Right renal pelvis (tissue), 4 donors: ENCODE data around the gene MAPK8IP2. TPM values are rescaled to one million over a fixed set of nuclear protein-coding genes. Genes with fewer than 3 reads are reported as not detected.

Source experiments
- DNase-seq, 4 donors: peaks; one replicate each; pipeline ENCODE4 v3.0.0-alpha.2; 2013; ENCODE audit warnings: low read depth in 4 of 4, low spot score in 3 of 4, missing footprints in 1 of 4
- polyA plus RNA-seq, 4 donors: library from polyadenylated mRNA; unstranded; fragments of 120-200 nt; gene quantifications; one replicate each; pipeline ENCODE4 v1.2.1, GENCODE V29; 2013; ENCODE audit not compliant: insufficient read length in 4 of 4

MAPK8IP2 gene
- polyA plus RNA-seq, 4 donors, result 0.59 to 1.3 (median 0.63) TPM

DNA sequence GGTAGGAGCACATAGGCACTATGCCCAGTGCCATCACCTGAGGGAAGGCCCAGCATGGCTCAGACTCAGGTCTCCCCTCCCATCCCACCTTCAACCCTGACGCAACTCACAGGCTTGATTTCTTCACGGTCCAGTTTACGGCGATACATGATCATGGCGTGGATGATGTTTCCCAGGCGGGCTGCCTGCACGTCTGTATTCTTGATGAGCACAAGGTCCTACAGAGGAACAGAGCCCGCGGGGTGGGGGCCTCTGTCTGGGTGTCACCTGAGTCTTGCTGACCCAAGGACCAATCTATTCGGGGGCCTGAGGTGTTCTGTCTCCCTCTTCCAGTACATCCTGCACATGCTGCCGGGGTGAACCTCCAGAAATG lies 26.2 kb upstream of the MAPK8IP2 start:
- no peak for DNase-seq

- DNase-seq, result no peak
Observed at GRCh38 chr22:50575426-50575941, 25.1 kb upstream of the MAPK8IP2 start.

DNA sequence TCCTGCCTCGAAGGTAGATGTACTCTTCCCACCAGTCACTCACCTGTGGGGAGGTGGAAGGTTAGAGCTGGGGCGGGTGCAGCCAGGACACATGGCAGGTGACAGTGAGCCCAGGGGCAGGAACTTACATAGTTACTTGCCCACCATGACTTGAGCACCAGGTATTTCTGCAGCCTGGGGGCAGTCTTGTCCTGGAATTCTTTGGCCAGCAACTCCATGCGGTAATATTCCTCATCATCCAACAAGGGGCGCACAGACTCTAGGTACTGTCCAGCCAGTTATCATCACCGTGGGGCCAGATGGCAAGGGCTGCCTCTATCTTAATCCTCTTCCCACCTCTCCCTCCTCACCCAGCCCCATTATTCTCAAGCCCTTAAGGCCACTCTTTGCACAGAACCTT lies 24.5 kb upstream of the MAPK8IP2 start:
- DNase-seq, result peak in 1 of 4 donors; percentile 40

DNA sequence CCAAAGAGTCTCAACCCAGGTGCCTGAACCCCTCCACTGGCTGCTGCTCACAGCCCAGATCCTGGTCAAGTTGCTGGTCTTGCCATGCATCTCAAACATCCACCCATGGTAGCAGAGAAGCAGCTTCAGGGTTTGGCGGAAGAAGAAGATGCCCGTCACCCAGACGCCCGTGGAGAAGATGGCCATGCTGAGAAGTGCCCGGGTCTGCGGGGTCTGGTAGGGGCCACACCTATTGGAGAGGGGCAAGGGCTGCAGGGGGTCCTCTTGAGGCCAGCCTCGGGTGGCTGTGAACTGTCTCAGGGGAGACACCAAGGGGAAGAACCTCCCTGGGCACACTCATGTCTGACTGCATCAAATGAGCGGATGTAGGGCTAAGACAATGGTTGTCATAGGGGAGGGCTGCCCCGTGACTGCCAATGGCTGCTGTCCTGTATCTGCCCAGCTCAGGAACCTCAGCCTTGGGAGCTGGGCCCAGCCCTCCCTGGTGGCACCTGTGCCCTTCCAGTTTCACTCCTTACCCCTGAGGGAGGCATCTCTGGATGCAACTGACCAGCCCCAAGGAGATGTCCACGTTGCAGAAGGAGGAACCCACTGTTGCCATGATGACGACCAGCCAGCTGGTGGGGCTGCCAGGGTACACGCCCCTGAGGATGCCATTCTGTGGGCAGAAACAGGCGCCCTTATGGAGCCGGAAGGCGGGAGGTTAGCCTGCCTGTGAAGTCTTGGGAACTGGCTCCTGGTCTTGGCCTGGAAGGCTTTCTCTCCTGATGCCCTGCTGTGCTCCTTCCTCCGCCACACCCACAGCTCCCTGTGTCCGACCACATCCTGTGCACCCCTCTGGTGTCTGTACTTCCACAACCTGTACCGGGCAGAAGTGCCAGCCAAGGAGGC lies 23.5 kb upstream of the MAPK8IP2 start:
- DNase-seq, result no peak

DNA sequence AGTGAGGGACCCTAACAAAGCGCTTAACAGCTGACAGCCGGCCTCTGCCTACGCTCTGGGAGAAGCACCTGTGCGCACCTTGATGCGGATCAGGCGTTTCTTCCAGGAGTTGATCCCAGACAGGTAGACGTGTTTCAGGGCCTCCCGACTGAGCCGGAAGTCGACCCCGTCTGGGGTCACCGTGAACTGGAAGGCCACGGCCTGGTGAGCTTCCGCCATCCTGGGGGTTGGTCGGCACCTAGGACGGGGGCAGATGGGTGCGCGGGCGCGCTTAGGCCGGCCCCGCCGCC lies 23.0 kb upstream of the MAPK8IP2 start:
- DNase-seq, result no peak

DNA sequence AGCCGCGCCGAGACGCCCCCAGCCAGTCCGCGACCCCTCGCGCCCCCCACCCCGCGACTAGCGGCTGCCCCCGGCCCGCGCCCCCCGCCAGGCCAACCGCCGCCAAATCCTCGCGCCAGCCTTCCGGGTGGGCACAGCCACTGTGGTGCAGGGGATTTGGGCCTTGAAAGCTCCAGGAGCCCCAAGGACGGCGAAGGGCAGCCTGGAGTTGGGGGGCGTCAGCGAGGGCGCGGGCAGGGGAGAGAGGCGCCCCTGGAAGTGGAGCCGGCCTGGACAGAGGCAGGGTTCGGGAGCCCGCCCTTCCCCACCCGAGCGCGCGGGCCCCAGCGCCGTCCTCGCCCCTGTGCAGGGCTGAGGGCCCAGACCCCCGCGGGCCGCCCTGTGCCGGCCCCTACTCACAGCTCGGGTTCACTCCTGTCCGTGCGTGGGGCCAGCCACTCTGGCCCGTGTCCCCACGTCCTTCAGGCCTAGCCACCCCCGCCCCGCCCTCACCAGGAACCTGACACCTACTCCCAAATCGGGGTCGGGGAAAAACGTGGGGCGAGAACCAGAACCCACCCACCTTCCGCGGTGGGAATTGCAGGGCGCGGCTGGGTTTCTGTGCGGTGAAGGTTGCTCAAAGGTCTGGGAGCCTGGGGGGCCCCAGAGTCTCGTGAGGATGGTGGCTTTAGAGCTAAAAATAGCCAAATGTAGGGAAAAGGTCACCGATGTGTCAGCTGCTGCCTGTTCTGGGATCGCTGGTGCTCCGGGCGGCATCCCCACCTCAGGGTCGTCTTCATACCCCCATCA lies 22.4 kb upstream of the MAPK8IP2 start, which contains the start of gene CPT1B:
Gene CPT1B (minus strand): TSS at position 441 of the 789 bp plus-strand sequence. CDS start 512 bp downstream, outside the sequence.
- DNase-seq, result no peak

- DNase-seq, result no peak
Observed at GRCh38 chr22:50578776-50579310, 21.8 kb upstream of the MAPK8IP2 start.

DNA sequence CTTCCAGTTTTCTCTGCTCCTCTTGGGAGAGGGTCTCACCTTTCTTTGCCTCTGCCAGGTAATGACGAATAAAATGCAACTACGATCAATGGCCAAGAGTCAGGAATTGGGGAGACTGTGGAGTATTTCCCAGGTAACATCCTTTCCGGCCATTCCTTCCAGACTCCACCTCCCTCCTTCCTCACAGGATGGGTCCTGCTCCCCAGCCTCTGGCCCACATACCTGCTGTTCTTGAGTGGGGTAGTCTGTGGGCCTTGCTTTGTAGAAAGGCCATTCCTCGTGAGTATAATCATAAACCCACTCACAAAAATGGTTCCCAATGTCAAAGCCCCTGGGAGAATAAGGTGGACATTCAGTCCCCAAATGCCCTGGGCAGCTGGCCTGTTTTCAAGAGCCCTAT lies 20.8 kb upstream of the MAPK8IP2 start:
- no peak for DNase-seq

GRCh38 chr22:50581031-50581949 lies 19.3 kb upstream of the MAPK8IP2 start:
- DNase-seq, result no peak

DNA sequence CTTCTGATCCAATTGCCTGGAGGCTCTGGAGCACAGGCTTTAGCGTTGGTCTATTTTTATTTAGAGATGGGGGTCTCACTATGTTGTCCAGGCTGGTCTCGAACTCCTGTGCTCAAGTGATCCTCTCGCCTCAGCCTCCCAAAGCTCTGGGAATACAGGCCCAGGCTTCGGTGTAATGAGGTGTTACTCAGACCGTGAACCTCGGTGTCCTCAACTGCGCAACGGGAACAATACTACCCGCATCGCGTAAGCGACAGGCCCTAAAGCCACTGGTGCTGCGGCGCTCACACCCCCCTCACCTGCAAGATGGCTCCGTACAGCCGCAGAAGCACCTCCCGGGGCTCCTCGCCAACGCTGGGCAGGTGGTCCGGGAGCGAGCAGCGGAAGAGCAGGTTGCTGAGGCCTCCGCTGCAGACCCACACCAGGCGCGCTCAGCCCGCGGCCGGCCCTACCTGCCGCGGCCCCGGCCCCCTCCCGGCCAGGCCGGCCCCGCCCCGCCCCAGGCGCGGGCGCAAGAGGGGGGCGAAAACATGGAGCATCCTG lies 18.6 kb upstream of the MAPK8IP2 start:
- no peak for DNase-seq

- DNase-seq, result peak; percentile 94 to 96 (median 94)
Observed at GRCh38 chr22:50582493-50583293, 17.9 kb upstream of the MAPK8IP2 start, which contains the start of gene CHKB. TSS of gene CHKB (minus strand) at chr22:50582849. CDS start at chr22:50582781, 68 bp downstream.

GRCh38 chr22:50583294-50583861 lies 17.2 kb upstream of the MAPK8IP2 start:
- DNase-seq, result no peak

DNA sequence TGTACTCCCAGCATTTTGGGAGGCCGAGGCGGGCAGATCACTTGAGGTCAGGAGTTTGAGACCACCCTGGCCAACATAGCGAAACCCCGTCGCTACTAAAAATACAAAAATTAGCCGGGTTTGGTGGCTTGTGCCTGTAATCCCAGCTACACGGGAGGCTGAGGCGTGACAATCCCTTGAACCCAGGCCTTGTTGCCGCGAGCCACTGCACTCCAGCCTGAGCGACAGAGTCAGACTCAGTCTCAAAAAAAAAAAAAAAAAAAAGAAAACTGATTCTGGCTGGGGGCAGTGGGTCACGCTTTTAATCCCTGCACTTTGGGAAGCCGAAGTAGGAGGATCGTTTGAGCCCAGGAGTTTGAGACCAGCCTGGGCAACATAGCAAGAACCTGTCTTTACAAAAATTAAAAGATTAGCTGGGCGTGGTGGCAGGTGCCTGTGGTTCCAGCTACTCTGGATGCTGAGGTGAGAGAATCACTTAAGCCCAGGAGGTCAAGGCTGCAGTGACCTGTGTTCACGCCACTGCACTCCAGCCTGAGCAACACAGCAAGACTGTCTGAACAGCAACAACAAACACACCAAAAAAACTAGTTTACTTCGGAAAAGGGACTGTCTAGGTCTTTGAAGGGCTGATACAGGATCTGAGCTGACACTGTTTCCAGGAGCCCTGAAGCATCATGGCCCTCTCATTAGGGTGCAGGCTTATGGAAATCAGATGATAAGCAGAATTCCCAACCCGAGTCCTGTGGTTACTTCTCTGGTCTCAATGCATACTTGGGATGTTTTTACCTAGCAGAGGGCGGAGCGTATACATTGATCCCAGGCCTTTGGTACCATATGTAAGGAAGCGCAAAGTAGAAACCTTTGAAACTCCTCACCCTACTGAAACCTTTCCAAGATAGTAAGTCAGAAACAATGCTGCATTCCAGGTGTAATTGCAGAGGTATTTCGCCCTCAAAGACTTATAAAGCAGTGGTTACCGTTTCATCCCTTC lies 16.2 kb upstream of the MAPK8IP2 start:
- no peak for DNase-seq

GRCh38 chr22:50585238-50585637 lies 15.4 kb upstream of the MAPK8IP2 start:
- DNase-seq, result no peak

GRCh38 chr22:50585781-50586180 lies 14.8 kb upstream of the MAPK8IP2 start:
- DNase-seq, result no peak

DNA sequence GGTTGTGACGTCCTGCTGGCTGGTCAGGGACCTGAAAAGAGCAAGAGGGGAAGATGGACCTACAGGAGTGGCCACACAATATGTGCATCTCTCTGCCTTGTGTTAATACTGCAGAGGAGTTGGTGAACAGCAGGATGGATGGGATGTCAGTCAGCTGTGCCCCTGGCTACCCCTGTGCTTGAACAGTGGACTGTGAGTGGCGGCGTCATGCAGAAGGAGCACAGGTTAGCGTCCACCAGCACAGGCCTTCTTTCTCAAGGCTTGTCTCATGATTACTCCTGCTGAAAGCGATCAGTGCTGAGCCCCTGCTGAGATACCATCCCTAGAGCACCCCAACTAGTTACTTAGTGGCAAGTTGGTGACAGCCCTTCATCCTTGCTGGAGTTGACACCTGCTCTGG lies 14.2 kb upstream of the MAPK8IP2 start:
- DNase-seq, result no peak

- DNase-seq, result no peak
Observed at GRCh38 chr22:50587407-50587806, 13.2 kb upstream of the MAPK8IP2 start.
